Measurements from ENCODE around the gene DTNB.

DTNB gene

GRCh38 chr2:25334482-25334881, 338.9 kb downstream of the DTNB start:
- in situ Hi-C loops (cut with HindIII; ENCODE audit: low pct_ligation_motif_present, low pct_unique_long_range_greater_than_20kb, low sequenced_read_pairs): no loop called here
- DNase-seq: no peak

- in situ Hi-C loops (cut with HindIII; ENCODE audit: low pct_ligation_motif_present, low pct_unique_long_range_greater_than_20kb, low sequenced_read_pairs): no loop called here
Measured at GRCh38 chr2:25333981-25334380, 339.4 kb downstream of the DTNB start.

GRCh38 chr2:25332571-25332970, 340.8 kb downstream of the DTNB start:
- in situ Hi-C loops (cut with HindIII; ENCODE audit: low pct_ligation_motif_present, low pct_unique_long_range_greater_than_20kb, low sequenced_read_pairs): no loop called here
- no peak for DNase-seq

More at GRCh38 chr2:25333981-25334380, 339.4 kb downstream of the DTNB start:
- no peak for DNase-seq

DNA sequence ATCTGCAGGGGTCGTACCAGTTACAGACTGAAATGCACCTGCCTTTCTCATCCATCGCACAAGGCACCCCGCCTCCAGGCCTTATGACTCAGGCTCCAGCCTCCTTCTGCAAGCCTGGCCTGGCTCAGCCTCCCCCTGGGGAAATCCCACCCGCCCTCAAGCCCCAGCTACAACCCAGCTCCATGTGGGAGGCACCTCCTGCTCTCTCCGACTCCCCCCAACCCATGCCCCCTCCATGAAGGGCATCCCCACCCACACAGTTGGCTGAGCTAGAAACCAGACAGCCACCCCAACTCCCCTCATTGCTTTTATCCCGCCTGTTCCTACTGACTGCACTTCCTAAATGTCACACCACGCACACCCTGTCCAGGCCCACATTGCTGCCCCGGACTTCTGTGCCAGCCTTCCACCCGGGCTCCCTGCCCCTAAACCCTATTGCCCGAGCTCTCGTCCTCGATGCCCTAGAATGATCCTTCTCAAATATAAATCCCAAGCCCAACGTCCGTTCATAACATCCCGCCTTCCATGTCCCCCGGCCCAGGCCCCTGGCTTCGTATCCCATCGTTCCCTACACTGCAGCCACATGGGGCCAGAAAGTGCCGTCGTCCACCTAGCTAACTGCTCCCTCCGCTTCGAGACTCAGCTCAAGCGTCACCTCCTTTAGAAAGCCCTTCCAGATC, 341.6 kb downstream of the DTNB start:
- DNase-seq: no peak
- in situ Hi-C loops (cut with HindIII; ENCODE audit: low pct_ligation_motif_present, low pct_unique_long_range_greater_than_20kb, low sequenced_read_pairs): no loop called here

GRCh38 chr2:25330937-25331336, 342.4 kb downstream of the DTNB start:
- in situ Hi-C loops (cut with HindIII; ENCODE audit: low pct_ligation_motif_present, low pct_unique_long_range_greater_than_20kb, low sequenced_read_pairs): no loop called here
- no peak for DNase-seq

GRCh38 chr2:25330273-25330672, 343.1 kb downstream of the DTNB start:
- DNase-seq: no peak
- in situ Hi-C loops (cut with HindIII; ENCODE audit: low pct_ligation_motif_present, low pct_unique_long_range_greater_than_20kb, low sequenced_read_pairs): no loop called here

DNA sequence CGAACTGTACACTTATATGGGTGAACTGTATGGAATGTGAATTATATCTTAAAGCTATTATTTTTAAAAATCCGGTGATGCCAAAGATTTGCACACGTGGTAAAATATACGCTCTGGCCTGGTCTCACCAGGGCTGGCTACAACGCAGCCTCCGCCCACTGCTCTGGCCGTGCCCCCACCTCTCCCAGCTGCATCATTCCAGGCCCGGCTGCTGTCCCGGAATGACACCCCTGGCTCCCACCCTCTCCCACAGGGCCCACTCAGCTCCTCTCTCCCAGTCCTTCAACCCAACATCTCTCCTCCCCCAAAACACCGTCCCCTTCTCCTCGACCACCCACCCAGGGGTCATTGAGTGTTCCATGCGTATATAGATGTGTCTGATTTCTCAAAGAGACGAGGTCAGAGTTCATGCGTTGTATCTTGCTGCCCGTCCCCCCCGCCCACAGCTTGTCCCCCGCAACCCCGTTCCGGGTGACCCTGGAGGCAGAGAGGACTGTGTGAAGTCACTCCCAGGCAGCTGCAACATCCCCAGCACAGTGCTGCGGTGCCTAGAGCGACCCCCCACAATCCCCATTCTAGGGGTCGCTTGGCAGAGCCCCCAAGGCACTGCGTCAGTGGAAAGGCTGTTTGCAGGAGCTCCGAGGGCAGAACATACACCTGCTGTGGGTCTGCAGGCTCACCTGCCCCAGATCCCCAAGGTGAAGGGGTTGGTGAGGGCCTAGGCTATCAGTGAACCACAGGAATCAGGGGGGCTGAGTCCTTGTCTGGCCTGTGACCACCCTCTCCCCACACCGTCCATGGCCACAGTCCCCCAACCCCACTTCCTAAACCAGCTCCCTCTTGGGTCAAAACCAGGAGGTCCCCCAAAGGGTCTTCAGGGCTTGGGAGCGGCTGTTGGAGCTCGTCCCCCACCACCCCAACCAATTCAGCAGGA, 345.0 kb downstream of the DTNB start:
- in situ Hi-C loops (cut with HindIII; ENCODE audit: low pct_ligation_motif_present, low pct_unique_long_range_greater_than_20kb, low sequenced_read_pairs): no loop called here
- DNase-seq: no peak

Measured in ACHN (cell line).